ENCODE results near the gene NPDC1.
"Not testable (repeated sequence)": the region's sequence is repeated elsewhere in the genome, so short reads cannot be mapped to it uniquely, and the experiment has no call there.

Gene NPDC1

GRCh38 chr9:137038916-137039315, 7.1 kb downstream of the NPDC1 start:
- no peak for DNase-seq

- DNase-seq = no peak
Measured at GRCh38 chr9:137037483-137037882, 8.5 kb downstream of the NPDC1 start.

DNA sequence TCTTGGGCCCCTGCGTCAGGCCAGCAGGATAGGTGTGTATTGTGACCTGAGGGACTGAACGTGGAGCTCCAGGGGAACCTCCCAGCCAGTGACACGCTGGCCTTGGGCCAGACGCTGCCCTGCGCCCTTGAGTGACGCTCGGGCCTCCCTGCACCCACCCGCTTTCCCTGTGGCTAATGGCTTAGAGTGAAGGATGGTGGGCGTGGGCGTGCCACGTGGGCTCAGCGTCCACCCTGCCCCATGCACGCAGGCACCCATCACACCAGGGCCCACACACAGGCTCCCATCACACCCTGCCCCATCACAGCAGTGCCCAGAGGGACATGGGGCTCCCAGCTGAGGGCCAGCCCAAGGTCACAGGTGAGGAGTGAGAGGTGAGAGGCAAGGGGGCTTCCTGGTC, 8.9 kb downstream of the NPDC1 start:
- DNase-seq = no peak

DNA sequence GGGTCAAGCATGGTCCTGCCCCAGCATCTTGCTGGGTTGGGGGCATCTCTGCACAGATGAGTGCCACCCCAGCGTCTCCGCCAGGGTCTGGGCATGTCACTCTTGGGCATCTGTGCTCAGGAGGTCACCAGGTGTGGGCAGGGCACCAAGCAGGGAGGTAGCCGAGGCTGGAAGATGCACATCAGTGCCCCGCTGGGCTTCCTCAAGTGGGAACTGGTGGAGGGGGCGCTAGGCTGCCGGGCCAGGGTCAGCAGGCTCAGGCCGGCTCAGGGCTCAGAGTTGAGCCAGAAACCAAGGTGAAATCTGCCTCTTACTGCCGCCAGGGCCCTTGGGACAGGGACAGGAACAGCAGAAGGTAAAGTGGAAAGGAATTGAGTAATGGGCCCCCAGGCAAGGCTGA, 10.0 kb downstream of the NPDC1 start:
- DNase-seq = no peak

GRCh38 chr9:137035507-137035834, 10.5 kb downstream of the NPDC1 start:
- no peak for DNase-seq

- DNase-seq = peak; percentile 91
Measured at GRCh38 chr9:137034709-137035506, 11.1 kb downstream of the NPDC1 start.

- DNase-seq = no peak
Measured at GRCh38 chr9:137034039-137034708, 11.8 kb downstream of the NPDC1 start.

- DNase-seq = not testable (repeated sequence)
Measured at GRCh38 chr9:137033481-137033880, 12.5 kb downstream of the NPDC1 start.

DNA sequence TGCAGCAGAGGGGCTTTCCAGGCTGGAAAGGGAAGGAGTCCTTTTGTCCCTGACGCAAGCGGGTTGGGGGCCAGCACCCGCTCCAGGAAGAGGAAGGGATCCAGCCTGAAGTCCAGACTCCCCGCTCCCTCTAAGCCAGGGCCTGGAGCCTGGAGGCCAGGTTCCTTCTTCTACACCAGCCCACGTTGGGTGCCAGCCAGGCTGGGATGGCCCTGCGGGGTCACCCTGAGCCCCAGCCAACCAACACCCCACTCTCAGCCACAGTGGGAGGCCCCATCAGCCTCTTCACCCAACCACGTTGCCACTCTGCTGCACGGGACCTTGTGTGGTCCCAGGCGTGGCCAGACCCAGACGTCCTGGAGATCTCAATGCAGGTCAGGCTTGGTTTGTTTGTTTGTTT, 13.1 kb downstream of the NPDC1 start:
- no peak for DNase-seq

GRCh38 chr9:137031904-137032640, 13.9 kb downstream of the NPDC1 start, which contains the start of gene FUT7:
Gene FUT7, minus strand, starts transcription at chr9:137032088. Its CDS starts 97 bp downstream, at chr9:137031991.
- DNase-seq = no peak

DNA sequence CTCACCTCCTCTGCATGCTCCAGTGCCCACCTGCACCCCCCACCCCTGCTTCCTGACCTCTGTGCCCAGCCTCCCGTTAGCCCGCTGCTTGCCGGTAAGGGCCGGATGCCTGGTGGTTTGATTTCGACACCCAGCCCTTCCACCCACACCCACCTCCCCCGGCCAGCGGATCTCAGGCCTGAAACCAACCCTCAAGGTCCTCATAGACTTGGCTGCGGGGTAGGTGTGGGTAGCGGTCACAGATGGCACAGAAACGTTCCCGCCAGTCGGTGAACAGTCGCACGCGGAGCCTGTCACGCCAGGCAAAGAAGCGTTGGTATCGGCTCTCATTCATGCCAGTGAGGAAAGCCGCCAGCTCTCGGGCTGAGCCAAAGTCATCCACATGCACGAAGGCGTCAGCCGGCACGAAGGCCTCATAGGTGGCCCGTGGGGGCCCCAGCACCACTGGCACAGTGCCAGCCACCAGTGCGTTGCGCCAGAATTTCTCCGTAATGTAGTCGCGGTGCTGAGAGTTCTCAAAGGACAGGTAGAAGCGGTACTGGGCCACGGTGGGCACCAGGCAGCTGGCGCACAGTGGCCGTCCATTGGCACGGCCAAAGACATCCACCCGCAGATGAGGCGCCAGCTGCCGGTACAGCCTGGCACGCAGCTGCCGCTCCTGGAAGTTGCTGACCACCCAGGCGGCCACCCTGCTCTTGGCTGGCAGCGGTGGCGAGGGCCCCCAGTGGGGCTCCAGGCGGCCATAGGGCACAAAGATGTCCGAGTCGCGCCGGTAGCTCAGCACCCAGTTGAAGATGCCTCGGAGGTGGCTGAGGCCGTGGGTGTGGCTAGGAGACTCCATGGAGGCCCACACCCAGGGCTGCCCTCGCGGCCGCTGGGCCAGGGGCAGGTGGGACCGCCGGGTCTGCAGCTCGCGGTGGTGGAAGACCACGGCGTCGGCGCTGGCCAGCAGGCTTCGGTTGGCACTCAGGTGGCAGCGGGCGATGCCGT, 15.1 kb downstream of the NPDC1 start:
- no peak for DNase-seq

GRCh38 chr9:137030006-137030405, 16.0 kb downstream of the NPDC1 start:
- DNase-seq = no peak

DNA sequence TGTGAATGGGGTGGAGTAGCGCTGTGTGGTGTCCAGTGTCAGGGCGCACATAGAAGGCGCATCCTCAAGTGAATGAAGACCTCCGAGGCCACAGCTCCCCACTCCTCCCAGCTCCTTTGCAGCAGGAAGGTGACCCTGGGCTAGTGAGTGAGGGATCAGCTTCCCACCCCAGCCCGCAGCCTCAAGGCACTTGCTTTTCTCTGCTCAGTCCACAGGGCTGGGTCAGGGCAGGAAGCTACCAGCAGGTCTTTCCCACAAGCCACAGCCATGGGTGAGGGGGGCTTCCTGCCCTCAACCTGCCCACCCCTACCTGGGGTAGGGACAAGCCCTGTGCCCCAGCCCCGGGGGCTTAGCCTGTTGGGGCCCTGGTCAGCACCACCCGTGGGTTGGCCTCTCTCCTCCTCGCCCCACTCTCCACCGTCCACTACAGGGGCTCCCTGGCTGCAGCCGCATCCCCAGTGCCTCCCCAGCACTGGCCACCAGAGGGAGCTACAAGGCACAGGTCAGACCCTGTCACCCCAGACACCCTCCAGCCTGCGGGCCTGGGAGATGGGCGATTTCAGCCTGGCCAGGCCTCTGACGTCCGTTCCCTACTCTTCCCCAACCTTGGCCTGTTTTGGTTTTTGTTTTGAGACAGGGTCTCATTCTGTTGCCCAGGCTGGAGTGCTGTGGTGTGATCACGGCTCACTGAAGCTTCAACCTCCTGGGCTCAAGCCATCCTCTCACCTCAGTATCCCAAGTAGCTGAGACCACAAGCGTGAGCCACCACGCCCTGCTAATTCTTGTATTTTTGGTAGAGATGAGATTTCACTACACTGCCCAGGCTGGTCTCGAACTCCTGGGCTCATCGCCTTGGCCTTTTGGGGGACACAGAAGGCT, 16.7 kb downstream of the NPDC1 start:
- peak; percentile 83 for DNase-seq

DNA sequence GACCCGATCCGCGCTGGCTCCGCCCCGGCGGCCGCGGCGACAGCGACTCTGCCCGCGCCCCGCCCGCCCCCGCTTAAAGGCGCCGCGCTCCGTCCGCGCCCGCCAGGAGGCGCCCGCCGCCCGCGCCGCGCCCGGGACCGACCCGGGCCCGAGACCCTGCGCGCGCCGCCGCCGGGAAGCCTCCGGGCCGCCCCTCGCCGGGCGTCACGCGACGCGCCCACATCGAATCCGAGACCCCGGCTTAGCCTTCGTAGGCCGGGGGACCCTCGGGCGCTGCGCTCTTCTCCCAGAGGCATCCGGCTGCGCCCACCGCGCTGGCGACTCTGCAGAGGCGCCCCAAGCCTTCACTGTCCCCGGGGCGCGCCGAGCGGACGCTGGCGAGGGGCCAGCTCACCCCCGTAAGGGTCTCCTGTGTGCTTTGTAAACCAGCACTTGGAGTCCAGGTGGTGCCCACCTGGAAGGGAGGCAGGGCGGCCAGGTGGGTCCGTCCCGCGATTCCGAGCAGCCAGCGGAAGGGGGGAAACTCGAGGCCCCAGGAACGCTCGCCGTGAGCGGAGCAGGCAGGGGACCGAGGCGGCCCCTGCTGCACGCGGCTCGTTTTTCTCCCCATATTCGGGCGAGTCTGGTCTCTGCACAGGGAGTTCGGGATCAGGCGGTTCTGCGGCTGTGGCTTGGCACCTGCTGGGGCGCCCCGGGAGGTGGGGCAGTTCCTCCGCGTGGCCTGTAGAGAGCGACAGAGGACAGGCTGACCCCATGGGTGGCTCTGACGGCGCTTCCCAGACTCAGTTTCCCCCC, 17.5 kb downstream of the NPDC1 start:
- DNase-seq = peak; percentile 71

- no peak for DNase-seq
Measured at GRCh38 chr9:137027369-137028262, 18.4 kb downstream of the NPDC1 start, which contains the start of gene ABCA2. Gene ABCA2, minus strand, starts transcription at chr9:137028237. Its CDS starts 97 bp downstream, at chr9:137028140.

DNA sequence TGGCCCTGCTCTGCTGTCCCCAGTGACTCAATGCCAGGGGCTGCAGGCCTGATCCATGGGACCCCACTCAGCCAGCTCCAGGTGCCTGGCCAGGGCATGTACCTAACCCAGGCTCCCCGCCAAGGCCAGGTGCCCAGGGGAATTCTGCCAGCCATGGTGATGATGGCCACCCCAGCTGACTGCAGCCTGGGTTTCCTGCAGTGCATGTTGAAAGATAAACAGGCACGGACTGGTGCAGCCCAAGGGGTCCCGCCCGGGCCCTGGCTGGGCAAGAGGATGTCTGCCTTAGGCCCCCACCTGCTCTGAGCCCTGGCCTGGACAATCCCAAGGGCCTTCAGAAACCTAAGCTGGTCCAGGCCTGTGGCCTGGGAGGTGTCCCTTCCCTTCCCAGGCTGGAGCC, 19.1 kb downstream of the NPDC1 start:
- no peak for DNase-seq

GRCh38 chr9:137026384-137026783, 19.6 kb downstream of the NPDC1 start:
- DNase-seq = no peak

GRCh38 chr9:137025517-137025966, 20.4 kb downstream of the NPDC1 start:
- no peak for DNase-seq

GRCh38 chr9:137023583-137023991, 22.4 kb downstream of the NPDC1 start:
- DNase-seq = no peak
